GM12865 (cell line): ENCODE data around the gene AGAP3.
"Not testable (repeated sequence)": the region's sequence is repeated elsewhere in the genome, so short reads cannot be mapped to it uniquely, and the experiment has no call there.

Experiments used
- DNase-seq: peaks from one replicate; pipeline ENCODE4 v3.0.0; 2010; ENCODE audit warnings: low read depth
- H3K4me3 ChIP-seq: 2 replicates; pipeline ENCODE4 v1.5.1; 2011; ENCODE audit warnings: mild to moderate bottlenecking, low read depth, low read length, control low read depth
- CTCF ChIP-seq: IDR thresholded peaks from 2 replicates; pipeline ENCODE4 v1.5.1; 2011; ENCODE audit warnings: low read length, control low read depth, low read depth, inconsistent platforms; ENCODE audit not compliant: insufficient read depth; ENCODE audit errors: missing control alignments

AGAP3 gene

GRCh38 chr7:151085691-151086620 is at the start of gene AGAP3:
Gene AGAP3 (plus strand): TSS chr7:151086475. CDS start chr7:151086742, 267 bp downstream.
- TF ChIP-seq CTCF: no peak

GRCh38 chr7:151038951-151039849 is 47.1 kb upstream of the AGAP3 start:
- no peak for TF ChIP-seq CTCF
- no peak overlapping the region for H3K4me3 ChIP-seq
- no peak for DNase-seq

More at GRCh38 chr7:151085691-151086620, at the start of gene AGAP3:
- peak; percentile 81 for DNase-seq
- H3K4me3 ChIP-seq: peak within 1 kb of the TSS; percentile 70

GRCh38 chr7:151039850-151040548 is 46.3 kb upstream of the AGAP3 start:
- no peak for DNase-seq
- no peak overlapping the region for H3K4me3 ChIP-seq
- TF ChIP-seq CTCF: no peak

GRCh38 chr7:151040616-151041375 is 45.5 kb upstream of the AGAP3 start:
- TF ChIP-seq CTCF: no peak
- no peak overlapping the region for H3K4me3 ChIP-seq
- DNase-seq: no peak

GRCh38 chr7:151043449-151043848 is 42.8 kb upstream of the AGAP3 start:
- DNase-seq, H3K4me3 ChIP-seq: not testable (repeated sequence)

- H3K4me3 ChIP-seq: no peak overlapping the region
- TF ChIP-seq CTCF: no peak
- DNase-seq: no peak
Measured at GRCh38 chr7:151043959-151044358, 42.3 kb upstream of the AGAP3 start.
